CD14-positive monocyte (primary cell): Measurements from ENCODE around the gene KLF3. TPM values are rescaled to one million over a fixed set of nuclear protein-coding genes. Genes with fewer than 3 reads are reported as not detected.

Experiments
- DNase-seq, 3 donors: peaks; one replicate each; pipeline ENCODE4 v3.0.0-alpha.2; 2011 to 2022
- H2AFZ ChIP-seq: 2 replicates; pipeline ENCODE4 v1.6.0; 2012; ENCODE audit warnings: mild to moderate bottlenecking, low read depth, low read length, inconsistent platforms; ENCODE audit not compliant: insufficient read depth, poor library complexity, severe bottlenecking
- H3K27ac ChIP-seq, 2 donors: 1 replicate in 1 of 2; 2 replicates in 1 of 2; pipeline ENCODE4 v1.5.1; 2012 to 2013; ENCODE audit warnings: low read length in 2 of 2, control low read depth in 1 of 2, inconsistent platforms in 1 of 2, low read depth in 1 of 2, mild to moderate bottlenecking in 1 of 2
- H3K27me3 ChIP-seq, 2 donors: one replicate each; pipeline versions ENCODE4 v1.6.0 to v1.6.1; 2011 to 2013; ENCODE audit warnings: low read length in 2 of 2; ENCODE audit not compliant: control insufficient read depth in 2 of 2, insufficient read depth in 2 of 2
- H3K36me3 ChIP-seq, 2 donors: replicated peaks in 1 of 2; 1 replicate in 1 of 2; 2 replicates in 1 of 2; pipeline versions ENCODE4 v1.5.1 to v1.6.1; 2012 to 2013; ENCODE audit warnings: low read length in 2 of 2, control low read depth in 1 of 2, inconsistent platforms in 1 of 2, mild to moderate bottlenecking in 1 of 2; ENCODE audit not compliant: insufficient read depth in 2 of 2, control insufficient read depth in 1 of 2
- H3K4me1 ChIP-seq, 2 donors: 1 replicate in 1 of 2; 2 replicates in 1 of 2; pipeline versions ENCODE4 v1.5.1 to v1.6.1; 2012 to 2013; ENCODE audit warnings: low read length in 2 of 2, control low read depth in 1 of 2, inconsistent platforms in 1 of 2, mild to moderate bottlenecking in 1 of 2, moderate library complexity in 1 of 2; ENCODE audit not compliant: insufficient read depth in 2 of 2, control insufficient read depth in 1 of 2
- H3K4me2 ChIP-seq: replicated peaks from 2 replicates; pipeline ENCODE3; 2012; ENCODE audit warnings: low read length, moderate library complexity, mild to moderate bottlenecking; ENCODE audit not compliant: poor library complexity, severe bottlenecking; ENCODE audit errors: extremely low read depth
- H3K4me3 ChIP-seq, 3 experiments: fragments of 200-600 bp in 1 of 3; sonication (generic) in 1 of 3; replicated peaks in 1 of 3; 1 replicate in 2 of 3; 2 replicates in 1 of 3; pipeline ENCODE4 v1.5.1; 2011 to 2013; ENCODE audit warnings: low read length in 3 of 3, mild to moderate bottlenecking in 3 of 3, control low read depth in 2 of 3, low read depth in 2 of 3, inconsistent platforms in 1 of 3, moderate library complexity in 1 of 3
- H3K79me2 ChIP-seq: 2 replicates; pipeline ENCODE4 v1.6.0; 2012; ENCODE audit warnings: mild to moderate bottlenecking, control low read depth, inconsistent platforms, low read length, moderate library complexity; ENCODE audit not compliant: insufficient read depth
- H3K9ac ChIP-seq: 2 replicates; pipeline ENCODE4 v1.6.0; 2017; ENCODE audit warnings: low read length, mild to moderate bottlenecking; ENCODE audit not compliant: insufficient read depth, poor library complexity, severe bottlenecking
- H3K9me3 ChIP-seq, 2 donors: replicated peaks in 1 of 2; 1 replicate in 1 of 2; 2 replicates in 1 of 2; pipeline versions ENCODE4 v1.5.1 to v1.6.1; 2012 to 2013; ENCODE audit warnings: low read length in 2 of 2, control low read depth in 1 of 2; ENCODE audit not compliant: control insufficient read depth in 1 of 2, insufficient read depth in 1 of 2
- H4K20me1 ChIP-seq: 2 replicates; pipeline ENCODE4 v1.6.0; 2012; ENCODE audit warnings: mild to moderate bottlenecking, low read length, control low read depth, moderate library complexity; ENCODE audit not compliant: insufficient read depth
- H3K27ac Mint-ChIP-seq, 7 donors: one replicate each; pipeline ENCODE4 v1.8.0; 2020; ENCODE audit warnings: mild to moderate bottlenecking in 7 of 7, mixed read lengths in 7 of 7, moderate library complexity in 6 of 7, inconsistent platforms in 2 of 7
- H3K27me3 Mint-ChIP-seq, 3 donors: one replicate each; pipeline ENCODE4 v1.8.0; 2021 to 2022; ENCODE audit warnings: low read depth in 3 of 3, mild to moderate bottlenecking in 3 of 3, mixed read lengths in 3 of 3, moderate library complexity in 3 of 3, inconsistent platforms in 1 of 3
- H3K36me3 Mint-ChIP-seq, 2 donors: one replicate each; pipeline ENCODE4 v1.8.0; 2020; ENCODE audit warnings: mixed read lengths in 2 of 2, inconsistent platforms in 1 of 2, mild to moderate bottlenecking in 1 of 2
- H3K4me1 Mint-ChIP-seq: one replicate; pipeline ENCODE4 v1.8.0; 2020; ENCODE audit warnings: mild to moderate bottlenecking, mixed read lengths
- H3K4me3 Mint-ChIP-seq, 2 donors: one replicate each; pipeline ENCODE4 v1.8.0; 2020; ENCODE audit warnings: mild to moderate bottlenecking in 2 of 2, mixed read lengths in 2 of 2, moderate library complexity in 1 of 2
- H3K9me3 Mint-ChIP-seq, 7 donors: one replicate each; pipeline ENCODE4 v1.8.0; 2020 to 2022; ENCODE audit warnings: mixed read lengths in 7 of 7, mild to moderate bottlenecking in 6 of 7, moderate library complexity in 6 of 7, inconsistent platforms in 2 of 7
- CTCF ChIP-seq: fragments of 200-600 bp; IDR thresholded peaks from one replicate; pipeline ENCODE4 v1.8.0; 2022; ENCODE audit warnings: antibody characterized with exemption, mild to moderate bottlenecking
- WGBS: methylation state at CpG from one replicate; pipeline ENCODE4 v1.1.5; 2013; ENCODE audit warnings: missing lambda C conversion rate; ENCODE audit not compliant: insufficient coverage; 5-methylcytosine and 5-hydroxymethylcytosine counted together
- intact Hi-C, 2 donors: fragments of 100-400 bp; cut with micrococcal nuclease; formaldehyde crosslinking; loops; one replicate each; pipeline versions ENCODE4 v1.15.0 to v1.15.1; 2023
- polyA plus RNA-seq, 3 donors: library from polyadenylated mRNA; depleted of rRNA in 1 of 3; unstranded in 2 of 3; stranded (reverse) in 1 of 3; fragments of 300-500 nt in 2 of 3; fragments of >200 nt in 1 of 3; fragmentation: Illumina TruSeq in 2 of 3; gene quantifications; 1 replicate in 2 of 3; 2 replicates in 1 of 3; pipeline ENCODE4 v1.2.3, GENCODE V29; 2012 to 2021

The KLF3 gene
- polyA plus RNA-seq, 3 donors = 46.3 to 95.7 (median 53.9) TPM

GRCh38 chr4:38623260-38623659 is 40.7 kb upstream of the KLF3 start:
- H3K9me3 Mint-ChIP-seq = peaks cover 0 to 2% (median 0%) of the 10 kb centered on the region in 7 donors
- H3K36me3 Mint-ChIP-seq = no peaks in the 10 kb centered on the region
- Histone ChIP-seq H3K27ac (no peak overlapping the region), H3K79me2 (no peaks in the 10 kb centered on the region), H2AFZ (no peak overlapping the region), H3K9ac (no peak overlapping the region), H4K20me1 (no peaks in the 10 kb centered on the region), H3K4me3 (no peak overlapping the region), H3K9me3 (no peaks in the 10 kb centered on the region), H3K36me3 (no peaks in the 10 kb centered on the region), H3K4me2 (no peak overlapping the region), H3K27me3 (no peaks in the 10 kb centered on the region), H3K4me1 (peaks cover 31 to 42% of the 10 kb centered on the region in 2 donors)
- WGBS = no CpG with 5 or more reads among the region's 2 CpGs
- H3K4me1 Mint-ChIP-seq = peaks cover 30% of the 10 kb centered on the region
- intact Hi-C loops = loop anchor here in 1 of 2 donors (5.0 kb wide), 2 partner anchors 39 to 96 kb away; partner anchors contain the start of gene KLF3
- H3K4me3 Mint-ChIP-seq = no peak overlapping the region
- no peak for DNase-seq
- H3K27me3 Mint-ChIP-seq = no peaks in the 10 kb centered on the region
- TF ChIP-seq CTCF = no peak
- H3K27ac Mint-ChIP-seq = no peak overlapping the region

GRCh38 chr4:38624311-38624710 is 39.7 kb upstream of the KLF3 start:
- H3K9me3 Mint-ChIP-seq = peaks cover 0 to 2% (median 0%) of the 10 kb centered on the region in 7 donors
- no peak for DNase-seq

More at GRCh38 chr4:38624311-38624710, 39.7 kb upstream of the KLF3 start:
- Mint-ChIP-seq H3K36me3 (no peaks in the 10 kb centered on the region), H3K4me1 (peaks cover 27% of the 10 kb centered on the region), H3K27me3 (no peaks in the 10 kb centered on the region), H3K4me3 (no peak overlapping the region), H3K27ac (no peak overlapping the region)
- H3K79me2 ChIP-seq = no peaks in the 10 kb centered on the region
- intact Hi-C loops = loop anchor here in 1 of 2 donors (5.0 kb wide), 2 partner anchors 38 to 97 kb away; partner anchors contain the start of gene KLF3
- 100% methylated on average over 1 of the region's 3 CpGs for WGBS
- no peaks in the 10 kb centered on the region for H3K36me3 ChIP-seq
- H3K9ac ChIP-seq = no peak overlapping the region
- no peak overlapping the region for H3K4me3 ChIP-seq
- H3K4me2 ChIP-seq = no peak overlapping the region
- H3K27me3 ChIP-seq = no peaks in the 10 kb centered on the region
- no peaks in the 10 kb centered on the region for H4K20me1 ChIP-seq
- no peak overlapping the region for H3K27ac ChIP-seq
- H2AFZ ChIP-seq = no peak overlapping the region
- no peak for TF ChIP-seq CTCF
- no peaks in the 10 kb centered on the region for H3K9me3 ChIP-seq
- peaks cover 27 to 35% of the 10 kb centered on the region in 2 donors for H3K4me1 ChIP-seq
